GM19468 (cell line): ENCODE data around the gene KCNC3.
A peak's percentile ranks its signal among the peaks of the same experiment; 100 is the strongest.
"Not testable (repeated sequence)": the region's sequence is repeated elsewhere in the genome, so short reads cannot be mapped to it uniquely, and the experiment has no call there.

ENCODE experiments used
- ATAC-seq: cut with Tn5 transposase; IDR thresholded peaks from one replicate; pipeline ENCODE4 v1.9.1; 2021; ENCODE audit warnings: mild to moderate bottlenecking, moderate library complexity, moderate number of reproducible peaks; ENCODE audit not compliant: unreplicated experiment; ENCODE audit errors: extremely low read depth

The KCNC3 gene

DNA sequence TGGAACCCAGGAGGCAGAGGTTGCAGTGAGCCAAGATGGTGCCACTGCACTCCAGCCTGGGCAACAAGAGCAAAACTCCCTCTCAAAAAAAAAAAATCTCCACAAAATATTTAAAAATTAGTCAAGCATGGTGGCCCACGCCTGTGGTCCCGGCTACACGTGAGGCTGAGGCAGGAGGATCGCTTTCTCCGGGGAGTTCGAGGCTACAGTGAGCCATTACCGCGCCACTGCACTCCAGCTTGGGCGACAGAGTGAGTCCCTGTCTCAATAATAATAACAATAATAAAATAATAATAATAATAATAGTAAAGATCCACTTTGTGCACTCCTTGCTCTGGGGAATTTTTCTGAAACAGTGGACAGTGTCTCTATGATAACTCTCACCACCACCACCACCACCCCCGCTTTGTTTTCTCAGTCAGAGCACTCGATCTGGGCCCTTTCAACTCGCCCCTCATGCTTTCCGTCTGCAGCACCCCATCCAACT, 27.6 kb upstream of the KCNC3 start:
- no peak for ATAC-seq

DNA sequence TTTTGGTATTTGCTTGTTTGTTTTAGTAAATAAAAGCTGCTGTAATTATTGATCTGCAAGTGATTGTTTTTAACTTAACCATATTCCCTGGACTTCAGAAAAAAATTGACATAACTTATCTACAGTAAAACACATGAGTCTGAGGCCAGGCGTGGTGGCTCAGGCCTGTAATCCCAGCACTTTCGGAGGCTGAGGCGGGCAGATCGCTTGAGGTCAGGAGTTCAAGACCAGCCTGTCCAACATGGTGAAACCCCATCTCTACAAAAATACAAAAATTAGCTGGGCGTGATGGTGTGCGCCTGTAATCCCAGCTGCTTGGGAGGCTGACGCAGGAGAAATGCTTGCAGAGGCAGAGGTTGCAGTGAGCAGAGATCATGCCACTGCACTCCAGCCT, 24.3 kb upstream of the KCNC3 start:
- ATAC-seq = not testable (repeated sequence)

DNA sequence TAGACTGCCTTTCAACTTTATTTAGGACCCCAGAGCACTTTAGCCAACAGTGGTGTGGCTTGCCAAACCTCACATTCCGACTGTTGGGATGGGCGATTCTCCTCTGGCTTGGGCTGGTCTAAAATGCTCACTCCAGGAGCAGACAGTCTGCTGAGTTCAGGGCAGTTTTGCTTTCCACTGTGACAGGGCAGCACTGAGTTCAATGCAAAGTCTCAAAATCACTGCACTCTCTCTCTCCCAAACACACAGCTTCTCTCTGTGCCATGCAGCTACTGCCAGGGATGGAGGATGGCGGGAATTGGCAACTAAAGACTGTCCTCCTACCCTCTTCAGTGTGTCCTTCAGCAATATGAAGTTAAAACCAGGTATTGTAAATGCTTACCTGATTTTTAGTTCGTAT, 23.1 kb upstream of the KCNC3 start:
- no peak for ATAC-seq

DNA sequence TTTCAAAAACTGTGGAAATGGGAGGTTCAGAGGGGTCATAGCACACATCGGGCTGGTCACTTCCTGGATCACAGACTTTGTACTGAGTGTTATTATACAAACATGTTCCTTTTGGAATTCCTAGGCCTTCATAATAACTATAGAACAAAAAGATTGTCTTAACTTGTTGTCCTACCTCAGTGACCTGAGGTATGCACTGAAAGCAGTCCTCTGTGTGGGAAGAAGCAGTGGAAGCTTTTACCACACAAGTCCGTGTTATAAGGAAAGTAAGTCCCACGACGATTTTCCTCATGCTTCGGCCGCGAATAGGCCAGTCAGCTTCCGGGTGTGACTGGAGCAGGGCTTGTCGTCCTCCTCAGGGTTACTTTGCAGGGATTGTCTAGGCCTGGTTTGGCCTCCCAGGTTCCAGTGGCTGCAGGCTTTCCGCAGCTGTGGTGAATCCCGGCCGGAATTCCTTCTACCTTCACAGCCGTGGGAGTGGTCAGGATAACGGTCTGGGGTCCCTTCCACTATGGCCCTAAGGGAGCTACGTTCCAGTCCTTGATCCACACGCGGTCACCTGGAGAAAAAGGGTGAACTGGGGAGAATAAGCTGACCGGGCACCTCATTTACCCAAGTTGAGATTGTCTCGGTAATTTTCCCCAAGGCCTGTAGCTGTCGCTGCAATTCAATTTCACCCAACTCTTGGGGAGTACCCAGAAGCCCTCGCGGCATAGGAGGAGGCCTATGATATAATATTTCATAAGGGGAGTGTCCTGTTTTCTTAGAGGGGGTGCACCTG, 20.3 kb upstream of the KCNC3 start:
- no peak for ATAC-seq

DNA sequence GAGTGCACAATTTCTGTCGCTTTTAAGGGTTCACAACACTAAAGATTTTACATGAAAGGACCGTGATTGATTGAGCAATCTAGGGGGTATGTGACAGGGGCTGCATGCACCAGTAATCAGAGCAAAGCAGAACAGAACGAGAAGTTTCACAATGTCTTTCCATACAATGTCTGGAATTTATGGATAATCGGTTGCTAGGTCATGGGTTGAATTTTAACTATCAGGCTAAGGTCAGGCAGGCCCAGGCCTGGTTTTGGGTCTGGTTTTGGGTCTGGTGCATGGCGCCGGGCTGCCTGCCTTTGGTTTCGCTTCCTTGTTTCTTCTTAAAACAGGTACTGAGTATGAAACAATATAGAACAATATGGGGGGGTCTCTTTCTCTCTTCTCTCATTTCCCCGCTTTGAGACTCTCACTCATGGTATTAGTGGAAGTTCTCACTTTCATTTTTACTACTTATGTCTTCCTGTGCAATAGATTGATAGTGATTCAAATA, 18.0 kb upstream of the KCNC3 start:
- not testable (repeated sequence) for ATAC-seq

DNA sequence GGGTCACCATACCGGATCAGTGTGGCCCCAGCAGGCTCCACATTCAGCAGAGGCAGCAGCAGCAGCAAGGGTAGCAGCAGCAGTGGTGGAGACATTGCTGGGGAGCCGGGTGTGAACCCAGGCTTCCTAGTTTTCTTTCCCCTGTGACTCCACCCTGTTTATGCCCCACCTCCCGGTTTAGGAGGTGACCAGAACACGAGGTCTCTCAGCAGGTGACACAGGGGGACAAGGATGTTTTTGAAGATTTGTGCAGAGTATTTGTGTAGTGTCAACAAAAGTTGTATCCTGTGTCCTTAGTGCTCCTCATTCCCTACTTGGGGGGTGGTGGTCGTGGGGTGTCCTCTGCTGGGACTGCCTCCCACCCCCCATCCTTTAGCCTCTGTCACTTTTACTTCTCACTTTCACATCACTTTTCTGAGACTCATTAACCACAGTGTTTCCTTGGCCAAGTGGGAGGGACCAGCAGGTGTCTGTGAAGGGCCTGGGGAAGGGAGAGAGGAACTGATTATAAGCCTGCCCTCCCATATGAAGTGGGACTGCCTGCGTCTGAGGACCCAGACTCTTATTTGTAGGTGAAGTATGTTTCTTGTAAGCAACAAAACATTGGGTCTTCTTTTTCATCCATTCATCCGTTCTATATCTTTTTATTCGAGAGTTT, 15.6 kb upstream of the KCNC3 start:
- ATAC-seq = no peak

DNA sequence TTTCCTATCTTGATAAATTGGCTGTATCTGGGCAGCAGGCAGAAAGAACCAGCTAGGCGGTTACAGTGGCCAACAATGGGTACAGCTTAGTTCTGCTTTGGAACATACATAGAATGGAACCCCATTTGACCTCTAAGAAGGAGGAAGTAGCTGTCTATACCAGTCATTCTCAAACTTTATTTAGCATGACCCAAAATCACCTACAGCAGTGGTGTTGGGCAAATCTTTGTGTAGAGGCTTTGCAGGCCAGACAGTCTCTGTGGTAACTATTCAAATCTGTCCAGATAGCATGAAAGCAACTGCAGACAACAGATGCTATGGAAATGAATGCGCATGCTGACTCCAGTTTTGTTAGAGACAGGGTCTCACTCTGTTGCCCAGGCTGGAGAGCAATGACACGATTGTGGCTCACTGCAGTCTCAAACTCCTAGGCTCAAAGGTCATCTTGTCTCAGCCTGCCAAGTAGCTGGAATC, 12.0 kb upstream of the KCNC3 start:
- peak; percentile 35 for ATAC-seq

DNA sequence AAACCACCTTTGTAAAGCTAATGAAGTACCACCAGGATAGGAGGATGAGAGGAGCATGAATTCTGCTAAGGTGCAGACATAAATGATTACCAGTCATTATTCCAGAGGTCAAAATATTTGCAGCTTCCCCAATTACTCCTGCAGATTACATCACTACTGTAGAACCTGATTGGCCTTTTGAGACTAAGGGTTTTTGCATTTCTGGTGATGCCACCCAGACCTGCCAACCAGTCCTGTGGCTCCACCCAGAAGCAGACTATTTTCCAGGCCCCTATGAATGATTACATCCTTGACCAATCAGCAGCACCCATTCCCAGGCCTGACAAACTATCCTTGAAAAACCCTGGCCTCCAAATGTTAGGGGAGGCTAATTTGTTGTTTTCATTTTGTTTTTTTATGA, 11.2 kb upstream of the KCNC3 start:
- ATAC-seq = no peak

DNA sequence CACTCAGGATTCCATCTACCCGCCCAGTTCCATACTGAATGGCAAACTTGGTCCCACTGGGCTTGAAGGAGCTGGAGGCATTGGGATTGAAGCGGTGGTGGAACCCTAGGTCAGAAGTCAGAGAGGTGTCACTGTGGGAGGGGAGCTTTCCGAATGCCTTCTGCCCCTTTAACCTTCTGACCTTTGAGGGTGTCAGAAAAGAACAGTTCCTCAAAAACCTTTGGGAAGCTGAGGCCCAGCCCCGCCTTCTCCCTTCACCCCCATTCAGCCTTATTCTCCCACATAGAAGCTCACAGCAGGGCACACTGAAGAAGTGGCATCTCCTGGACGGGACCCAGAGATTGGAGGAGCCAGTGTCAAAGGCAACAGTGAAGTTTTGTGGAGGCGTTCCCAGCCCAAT, 7.9 kb upstream of the KCNC3 start:
- not testable (repeated sequence) for ATAC-seq

DNA sequence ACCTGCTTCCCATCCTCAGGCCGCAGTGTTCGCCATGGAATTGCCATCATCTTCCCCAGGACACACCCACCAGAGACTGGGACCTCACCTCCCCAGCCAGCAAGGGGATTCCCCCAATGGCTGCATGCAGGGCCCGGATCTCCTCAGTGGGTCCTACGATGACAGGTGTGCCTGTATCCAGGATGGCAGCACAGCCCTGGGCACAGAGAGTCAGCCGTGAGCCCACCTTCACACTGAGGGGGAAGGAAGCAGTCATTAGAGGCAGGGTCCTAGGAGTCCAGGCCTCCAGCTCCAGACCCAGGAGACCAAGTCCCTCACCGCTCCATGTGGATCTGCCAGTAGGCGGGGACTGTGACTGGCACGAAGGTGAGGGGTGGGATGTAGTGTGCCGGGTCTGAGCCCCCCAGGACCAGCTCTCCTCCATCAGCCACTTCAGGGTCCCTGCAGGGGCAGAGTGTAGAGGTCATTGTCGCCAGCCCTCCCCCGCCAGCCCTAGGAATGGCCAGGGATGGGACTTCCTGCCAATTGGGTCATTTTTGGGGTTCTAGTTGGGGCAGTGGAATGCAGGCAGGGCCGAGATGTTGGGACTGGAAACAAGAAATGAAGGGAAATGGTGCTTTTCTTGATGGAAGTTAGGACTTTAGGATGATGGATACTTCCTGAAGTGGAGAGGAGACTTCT, 5.7 kb upstream of the KCNC3 start:
- no peak for ATAC-seq

DNA sequence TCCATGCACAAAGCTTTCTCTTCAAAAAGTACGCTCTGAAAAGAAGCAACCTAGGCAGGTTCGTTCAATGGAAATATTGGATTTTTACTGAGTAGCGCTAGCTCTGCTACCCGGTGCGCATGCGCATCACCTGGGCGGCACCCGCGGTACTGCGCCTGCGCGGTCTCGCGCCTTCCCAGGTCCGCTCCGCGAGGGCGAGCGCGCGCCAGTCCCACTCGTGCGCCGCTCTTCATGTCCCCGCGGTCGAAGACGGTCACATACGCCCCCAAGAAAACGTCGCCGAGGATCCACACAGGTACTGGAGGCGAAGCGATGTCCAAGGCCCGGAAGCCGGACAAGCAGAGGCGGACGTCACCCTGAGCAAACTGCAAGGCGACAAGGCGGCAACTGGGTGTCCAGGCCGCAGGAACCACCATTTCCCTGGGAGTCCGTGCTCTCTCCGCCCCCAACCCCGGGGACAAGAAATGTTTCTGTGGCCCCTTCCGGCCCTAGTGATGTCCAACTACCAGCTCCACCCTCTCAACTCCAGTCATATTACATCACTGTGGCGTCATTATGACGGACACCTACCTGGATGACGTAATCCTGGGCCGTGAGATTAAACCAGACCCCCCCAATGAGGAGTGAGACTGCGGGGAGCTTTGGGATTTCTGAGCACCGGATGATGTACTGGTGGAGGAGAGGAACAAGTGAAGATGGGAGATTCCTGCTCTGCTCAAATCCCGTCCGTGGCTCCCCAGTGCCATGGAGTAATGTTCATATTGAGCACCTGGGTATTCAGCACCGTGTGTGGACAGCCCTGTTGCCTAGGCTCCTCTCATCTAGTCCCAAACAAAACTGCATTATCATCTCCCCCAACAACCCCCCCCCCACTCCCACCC, 4.8 kb upstream of the KCNC3 start:
- ATAC-seq = no peak

DNA sequence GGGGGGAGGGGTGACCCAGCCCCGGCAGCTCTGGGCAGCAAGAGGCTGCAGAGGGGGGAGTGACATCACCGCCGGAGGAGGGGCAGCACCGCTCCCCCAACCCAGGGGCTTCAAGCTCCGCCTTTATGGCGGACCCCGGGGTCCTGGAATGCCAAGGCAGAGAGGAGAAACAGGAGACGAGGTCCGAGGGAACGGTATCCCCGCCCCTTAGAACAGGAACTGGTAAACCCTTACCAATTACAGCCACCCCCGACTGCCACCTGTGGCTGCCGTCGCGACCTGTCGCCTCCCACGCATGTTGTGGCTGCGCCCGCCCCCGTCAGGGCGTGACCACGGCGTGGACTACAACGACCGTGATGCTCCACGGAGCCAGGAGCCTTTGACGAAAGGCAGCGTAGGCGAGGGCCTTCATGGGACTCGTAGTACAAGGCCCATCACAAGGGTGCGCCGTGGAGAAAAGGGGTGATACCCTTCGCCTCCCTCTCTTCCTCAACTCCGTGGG, 4.1 kb upstream of the KCNC3 start:
- no peak for ATAC-seq

DNA sequence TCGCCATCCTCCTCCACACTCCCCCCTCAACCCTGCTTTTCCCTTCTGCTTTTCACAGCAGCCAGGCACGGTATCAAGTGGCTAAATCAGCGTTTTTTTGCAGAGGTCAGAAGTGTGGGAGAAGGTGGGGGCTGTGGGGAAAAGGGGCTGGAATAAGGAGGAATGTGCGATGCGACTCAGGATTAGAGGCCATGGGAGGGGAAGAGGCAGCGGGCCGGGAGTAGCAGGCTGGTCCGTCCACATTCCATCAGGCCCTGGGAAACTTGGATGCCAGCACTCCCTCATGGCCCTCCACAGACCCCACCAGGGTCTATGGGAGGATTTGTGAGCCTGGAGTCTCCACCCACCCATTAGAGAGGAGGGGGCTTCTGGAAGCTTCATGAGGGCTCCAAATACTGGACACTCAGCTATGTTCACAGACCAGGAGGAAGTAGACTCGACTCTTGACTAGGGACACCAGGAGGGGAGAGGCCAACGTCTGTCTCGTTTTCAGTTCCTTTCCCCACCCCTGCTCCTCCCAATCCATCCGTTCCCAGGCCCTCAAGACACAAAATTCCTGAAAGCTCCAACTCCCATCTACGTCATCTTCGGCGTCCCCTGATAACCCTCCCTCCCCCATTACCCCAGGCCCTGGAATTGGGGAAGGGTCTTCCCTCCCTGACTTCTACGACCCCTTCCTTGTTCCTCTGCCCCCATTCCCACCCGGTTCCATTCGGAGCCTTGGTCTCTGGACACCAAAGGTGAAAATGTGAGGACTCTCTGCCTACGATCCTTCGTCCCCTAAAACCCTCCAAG, 3.3 kb upstream of the KCNC3 start:
- no peak for ATAC-seq

DNA sequence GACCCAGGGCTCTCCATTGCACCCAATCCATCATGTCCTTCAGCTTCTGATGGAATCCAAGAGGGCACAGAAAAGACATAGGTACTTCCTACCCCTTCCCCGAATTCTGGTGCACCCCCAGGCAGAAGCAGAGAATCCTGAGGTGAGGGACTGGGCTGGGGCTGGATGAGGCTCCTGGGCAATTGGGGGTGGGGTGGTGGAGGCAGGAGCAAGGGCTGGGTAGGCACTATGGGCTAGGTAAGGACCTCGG, 2.7 kb upstream of the KCNC3 start:
- no peak for ATAC-seq

DNA sequence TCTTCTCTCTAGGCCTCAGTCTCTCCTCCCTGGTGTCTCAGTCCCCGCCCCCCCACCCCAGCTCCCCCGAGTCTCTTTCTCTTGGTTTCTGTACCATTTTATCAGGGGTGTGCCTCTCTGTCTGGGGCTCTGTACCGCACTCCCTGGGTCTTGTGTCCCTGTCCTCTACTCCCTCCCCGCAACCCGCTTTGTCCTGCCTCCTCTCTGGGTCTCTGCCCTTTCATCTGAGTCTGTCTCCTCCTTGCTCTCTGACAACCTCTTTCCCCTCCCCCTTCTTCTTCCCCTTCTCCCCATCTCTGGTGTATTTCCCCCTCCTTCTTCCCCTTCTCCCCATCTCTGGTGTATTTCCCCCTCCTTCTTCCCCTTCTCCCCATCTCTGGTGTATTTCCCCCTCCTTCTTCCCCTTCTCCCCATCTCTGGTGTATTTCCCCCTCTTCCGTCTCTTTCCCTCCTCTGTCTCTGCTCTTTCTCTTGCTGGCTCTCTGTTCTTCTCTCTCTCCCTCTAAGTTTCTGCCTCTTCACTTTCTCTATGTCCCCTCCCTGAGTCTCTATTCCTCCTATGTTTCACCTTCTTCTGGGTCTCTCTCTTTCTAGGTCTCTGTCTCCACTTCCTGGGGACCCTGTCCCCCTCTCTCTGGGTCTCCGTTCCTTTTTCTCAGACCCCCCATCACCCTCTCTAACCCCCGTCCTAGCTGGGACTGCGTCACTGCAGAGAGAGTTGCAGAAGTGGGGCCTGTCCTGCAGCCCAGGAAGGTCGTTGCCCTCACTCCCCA, 2.2 kb upstream of the KCNC3 start:
- no peak for ATAC-seq

DNA sequence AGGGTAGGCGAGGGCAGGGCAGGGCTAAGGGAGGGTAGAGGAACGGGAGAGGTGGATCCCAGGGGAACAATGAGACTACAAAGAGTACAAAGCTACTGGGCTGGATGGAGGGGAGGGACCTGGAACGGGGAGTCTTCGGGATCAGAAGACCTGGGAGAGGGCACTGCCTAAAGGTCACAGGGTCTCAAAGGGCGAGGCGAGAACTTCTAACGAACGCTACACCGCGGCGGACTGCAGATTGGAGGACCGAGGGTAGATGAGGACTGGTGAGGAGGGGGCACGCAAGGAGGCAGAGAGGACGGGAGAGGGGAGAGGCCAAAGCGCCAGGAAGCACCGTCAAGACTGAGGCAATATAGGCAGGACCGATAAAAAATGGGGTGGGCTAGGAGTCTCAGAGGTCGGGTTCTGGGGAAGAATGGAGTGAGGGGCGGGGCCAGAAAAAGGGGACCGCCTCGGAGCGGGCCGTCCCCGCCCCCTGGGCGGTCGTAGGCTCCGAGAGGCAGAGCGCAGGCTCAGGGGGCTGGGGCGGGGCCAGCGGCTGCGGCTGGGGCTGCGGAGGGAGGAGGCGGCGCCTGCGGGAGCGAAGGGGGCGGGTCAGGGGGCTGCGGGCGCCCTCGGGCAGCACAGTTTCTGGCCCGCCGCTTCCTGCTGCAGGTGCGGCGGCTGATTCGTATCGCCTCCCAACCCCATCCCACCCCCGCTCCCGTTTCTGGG, 1.3 kb upstream of the KCNC3 start:
- ATAC-seq = no peak

DNA sequence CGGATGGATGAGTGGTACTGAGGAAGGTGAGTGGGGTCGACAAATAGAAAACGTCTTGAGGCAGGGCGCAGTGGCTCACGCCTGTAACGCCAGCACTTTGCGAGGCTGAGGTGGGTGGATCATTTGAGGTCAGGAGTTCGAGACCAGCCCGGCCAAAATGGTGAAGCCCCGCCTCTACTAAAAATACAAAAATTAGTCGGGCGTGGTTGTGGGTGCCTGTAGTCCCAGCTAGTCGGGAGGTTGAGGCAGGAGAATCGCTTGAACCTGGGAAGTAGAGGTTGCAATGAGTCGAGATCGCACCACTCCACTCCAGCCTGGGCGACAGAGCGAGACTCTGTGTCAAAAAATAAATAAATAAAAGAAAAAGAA, 733 bp upstream of the KCNC3 start:
- not testable (repeated sequence) for ATAC-seq

DNA sequence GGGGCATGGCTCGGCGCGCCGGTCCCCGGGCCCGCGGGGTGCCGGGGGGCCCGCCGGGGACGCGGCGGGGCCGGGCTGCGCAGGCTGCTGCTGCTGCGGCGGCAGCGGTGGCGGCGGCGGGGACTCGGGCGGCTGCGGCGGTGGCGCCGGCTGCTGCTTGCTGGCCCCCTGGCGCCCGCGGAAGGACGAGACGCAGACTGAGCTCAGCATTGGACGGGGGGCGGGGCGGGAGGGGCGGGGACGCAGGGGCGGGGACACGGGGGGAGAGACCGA, 368 bp downstream of the KCNC3 start:
- no peak for ATAC-seq
